Activated CD4-positive, alpha-beta T cell treated with anti-CD3 and anti-CD28 coated beads, Interleukin-2, amount 50 U/mL, for 16 hours (primary cell): Measurements from ENCODE around the gene CLECL1.
"Not testable (repeated sequence)": the region's sequence is repeated elsewhere in the genome, so short reads cannot be mapped to it uniquely, and the experiment has no call there.

ENCODE experiments used
- DNase-seq: peaks from one replicate; pipeline ENCODE4 v3.0.0-alpha.2; 2020

The CLECL1 gene

GRCh38 chr12:9692909-9693308 lies 40.0 kb downstream of the CLECL1 start:
- no peak for DNase-seq

GRCh38 chr12:9687228-9687627 lies 45.7 kb downstream of the CLECL1 start:
- no peak for DNase-seq

- DNase-seq, result no peak
Observed at GRCh38 chr12:9685915-9686314, 47.0 kb downstream of the CLECL1 start.

GRCh38 chr12:9685366-9685765 lies 47.5 kb downstream of the CLECL1 start:
- DNase-seq, result not testable (repeated sequence)

- DNase-seq, result not testable (repeated sequence)
Observed at GRCh38 chr12:9682949-9683348, 49.9 kb downstream of the CLECL1 start.

- not testable (repeated sequence) for DNase-seq
Observed at GRCh38 chr12:9682508-9682907, 50.4 kb downstream of the CLECL1 start.

- peak; percentile 75 for DNase-seq
Observed at GRCh38 chr12:9674226-9674590, 58.7 kb downstream of the CLECL1 start.

GRCh38 chr12:9673404-9674225 lies 59.3 kb downstream of the CLECL1 start:
- peak; percentile 86 for DNase-seq
